GM23338 (cell line): Measurements from ENCODE around the gene CBLC. TPM values are rescaled to one million over a fixed set of nuclear protein-coding genes. Genes with fewer than 3 reads are reported as not detected.

Experiments
- ATAC-seq: fragments of 200-7000 bp; cut with Tn5 transposase; 3 replicates; pipeline ENCODE4 v1.9.1; 2020
- DNase-seq: peaks from one replicate; pipeline ENCODE4 v3.0.0-alpha.2; 2015; ENCODE audit warnings: low spot score
- H2AFZ ChIP-seq: fragments of 200-600 bp; sonication (generic); 2 replicates; pipeline ENCODE4 v1.8.0; 2016; ENCODE audit warnings: antibody characterized with exemption, mild to moderate bottlenecking, moderate library complexity
- H3F3A ChIP-seq: fragments of 200-600 bp; sonication (generic); replicated peaks from 2 replicates; pipeline ENCODE4 v1.8.0; 2017; ENCODE audit warnings: antibody characterized with exemption, mixed run types, low read depth
- H3K27ac ChIP-seq: fragments of 200-600 bp; sonication (generic); 2 replicates; pipeline ENCODE4 v1.6.1; 2016; ENCODE audit warnings: low read depth
- H3K27me3 ChIP-seq: fragments of 200-600 bp; sonication (generic); 2 replicates; pipeline ENCODE4 v1.8.0; 2016; ENCODE audit warnings: mild to moderate bottlenecking, mixed run types, moderate library complexity; ENCODE audit not compliant: insufficient read depth
- H3K36me3 ChIP-seq: fragments of 200-600 bp; sonication (generic); 2 replicates; pipeline ENCODE4 v1.8.0; 2016; ENCODE audit warnings: mild to moderate bottlenecking; ENCODE audit not compliant: insufficient read depth
- H3K4me1 ChIP-seq: fragments of 200-600 bp; sonication (generic); 2 replicates; pipeline ENCODE4 v1.8.0; 2016; ENCODE audit warnings: mild to moderate bottlenecking, moderate library complexity; ENCODE audit not compliant: insufficient read depth
- H3K4me2 ChIP-seq: fragments of 200-600 bp; sonication (generic); 2 replicates; pipeline ENCODE4 v1.7.1; 2017; ENCODE audit warnings: mixed run types
- H3K4me3 ChIP-seq: fragments of 200-600 bp; sonication (generic); 2 replicates; pipeline ENCODE4 v1.6.1; 2016; ENCODE audit warnings: mixed run types
- H3K79me2 ChIP-seq: fragments of 200-600 bp; sonication (generic); replicated peaks from 2 replicates; pipeline ENCODE4 v1.8.0; 2017; ENCODE audit warnings: mild to moderate bottlenecking; ENCODE audit not compliant: insufficient read depth
- H3K9me2 ChIP-seq: fragments of 200-600 bp; sonication (generic); 2 replicates; pipeline ENCODE4 v1.8.0; 2017; ENCODE audit not compliant: insufficient read depth
- H4K20me1 ChIP-seq: fragments of 200-600 bp; sonication (generic); replicated peaks from 2 replicates; pipeline ENCODE4 v1.8.0; 2017; ENCODE audit warnings: mild to moderate bottlenecking; ENCODE audit not compliant: insufficient read depth
- H3K27ac Mint-ChIP-seq: 2 replicates; pipeline ENCODE4 v1.8.0; 2020; ENCODE audit warnings: inconsistent platforms, mild to moderate bottlenecking, moderate library complexity, mixed read lengths
- H3K27me3 Mint-ChIP-seq: 3 replicates; pipeline ENCODE4 v1.8.0; 2022; ENCODE audit warnings: low read depth, mild to moderate bottlenecking, moderate library complexity, mixed read lengths, inconsistent platforms; ENCODE audit not compliant: insufficient read depth, poor library complexity
- H3K36me3 Mint-ChIP-seq: 3 replicates; pipeline ENCODE4 v1.8.0; 2021; ENCODE audit warnings: low read depth, mild to moderate bottlenecking, inconsistent platforms, moderate library complexity, mixed read lengths
- H3K4me1 Mint-ChIP-seq: 3 replicates; pipeline ENCODE4 v1.8.0; 2020; ENCODE audit warnings: mild to moderate bottlenecking, inconsistent platforms, mixed read lengths
- H3K4me3 Mint-ChIP-seq: 3 replicates; pipeline ENCODE4 v1.8.0; 2021; ENCODE audit warnings: moderate library complexity, mild to moderate bottlenecking, inconsistent platforms, mixed read lengths
- H3K9me3 Mint-ChIP-seq: 3 replicates; pipeline ENCODE4 v1.8.0; 2020; ENCODE audit warnings: moderate library complexity, mild to moderate bottlenecking, inconsistent platforms, mixed read lengths
- CTCF ChIP-seq, 2 experiments: fragments of 200-600 bp in 1 of 2; sonication (generic) in 1 of 2; conservative IDR thresholded peaks; 2 replicates each; pipeline versions ENCODE4 v1.5.1 to v1.6.1; 2016 to 2017; ENCODE audit warnings: antibody characterized with exemption in 2 of 2, low read depth in 2 of 2, mild to moderate bottlenecking in 2 of 2, moderate library complexity in 1 of 2
- ETS1 ChIP-seq: IDR thresholded peaks from 2 replicates; pipeline ENCODE4 v1.6.1; 2016; ENCODE audit warnings: antibody characterized with exemption
- EZH2 ChIP-seq: fragments of 200-600 bp; sonication (generic); IDR thresholded peaks from one replicate; pipeline ENCODE4 v1.8.0; 2017; ENCODE audit warnings: antibody characterized with exemption, mild to moderate bottlenecking, low read depth; ENCODE audit not compliant: unreplicated experiment
- JUNB ChIP-seq: IDR thresholded peaks from one replicate; pipeline ENCODE4 v1.6.1; 2016; ENCODE audit warnings: antibody characterized with exemption; ENCODE audit not compliant: unreplicated experiment
- NANOG ChIP-seq: IDR thresholded peaks from 2 replicates; pipeline ENCODE4 v1.6.1; 2016; ENCODE audit warnings: antibody characterized with exemption, borderline replicate concordance
- REST ChIP-seq: IDR thresholded peaks from one replicate; pipeline ENCODE4 v1.6.1; 2018; ENCODE audit warnings: antibody characterized with exemption; ENCODE audit not compliant: unreplicated experiment
- ZNF114 ChIP-seq: fragments of 250-450 bp; sonication (Bioruptor Pico); IDR thresholded peaks from 2 replicates; pipeline ENCODE4 v1.5.0; 2020; ENCODE audit warnings: mild to moderate bottlenecking, moderate library complexity
- polyA plus RNA-seq: library from polyadenylated mRNA; unstranded; fragments of >200 nt; fragmentation: Nextera tagmentation; extraction: Ambion mirVana; gene quantifications from 2 replicates; pipeline ENCODE4 v1.2.1, GENCODE V29; 2016
- total RNA-seq: library from RNA; depleted of rRNA; stranded (reverse); fragments of >200 nt; shearing (Covaris generic); gene quantifications from 2 replicates; pipeline ENCODE4 v1.2.3, GENCODE V29; 2014

CBLC gene
- total and polyA plus RNA-seq, 2 experiments from 2014 or later: 14.5 to 29.3 TPM

DNA sequence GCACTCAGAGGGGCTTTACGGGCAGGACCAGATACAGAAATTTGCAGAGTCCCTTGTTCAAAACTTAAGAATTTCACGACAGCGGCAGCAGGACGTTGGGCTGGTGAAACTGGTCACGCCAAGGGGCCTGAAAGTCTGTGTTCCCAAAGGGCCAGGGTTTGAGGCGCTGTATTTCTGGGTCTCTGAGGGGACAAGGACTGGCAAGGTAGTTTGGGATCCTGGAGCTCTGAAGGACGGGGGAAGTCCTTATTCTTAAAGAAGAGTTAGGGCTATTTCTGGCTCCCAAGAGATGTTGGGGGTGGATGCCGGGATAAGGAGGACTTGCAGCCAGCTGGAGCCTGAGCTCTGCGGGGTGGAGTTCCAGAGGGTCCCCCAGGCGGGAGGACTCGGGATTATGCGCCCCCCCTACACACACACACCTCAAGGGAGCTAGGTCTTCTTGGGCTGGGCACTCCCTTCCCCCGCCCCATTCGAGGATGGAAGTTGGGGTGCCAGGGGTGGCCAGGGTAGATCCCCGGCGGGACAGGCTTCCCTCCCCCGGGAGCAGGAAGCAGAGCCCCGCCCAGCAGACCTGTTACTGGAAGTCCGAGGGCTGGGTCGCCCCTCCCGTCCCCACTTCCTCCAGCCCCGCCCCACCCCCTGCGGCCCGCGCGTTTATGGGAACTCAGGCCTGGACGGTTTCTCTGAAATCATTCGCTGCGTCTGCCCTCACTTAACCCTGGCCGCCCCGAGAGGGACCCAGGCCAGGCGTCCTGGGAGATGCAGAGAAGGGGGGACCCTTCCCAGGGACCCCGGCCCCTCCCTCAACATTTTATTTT lies 23.5 kb upstream of the CBLC start (continued):
- TF ChIP-seq REST: no peak
- TF ChIP-seq ZNF114 (CRISPR knock-in tag): no peak

DNA sequence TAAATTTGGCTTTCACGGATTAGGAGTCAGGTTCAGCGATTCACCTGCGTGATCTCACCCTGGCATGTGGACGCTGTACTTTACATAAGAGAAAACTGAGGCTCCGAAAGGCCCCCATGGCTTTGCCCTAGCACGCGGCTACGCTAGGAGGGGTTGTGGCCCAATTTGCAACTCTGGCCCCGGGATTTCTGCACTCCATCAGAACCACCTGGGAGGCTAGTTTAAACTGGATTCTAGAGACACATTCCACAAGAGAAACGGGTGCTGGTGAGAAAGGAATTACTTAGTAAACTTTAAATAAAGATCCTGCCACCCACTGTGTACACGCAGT lies 23.0 kb upstream of the CBLC start:
- no peak overlapping the region for H3K27ac ChIP-seq

More for the DNA sequence above, 23.0 kb upstream of the CBLC start:
- DNase-seq (peak; percentile 43), ATAC-seq (no peak)
- H2AFZ ChIP-seq: peak overlapping the region; percentile 96
- Mint-ChIP-seq H3K36me3 (no peaks in the 10 kb centered on the region), H3K27ac (no peak overlapping the region), H3K27me3 (peaks cover 82% of the 10 kb centered on the region), H3K4me1 (peaks cover 32% of the 10 kb centered on the region), H3K9me3 (no peaks in the 10 kb centered on the region; the same call in 2 of the 3 replicates), H3K4me3 (peak overlapping the region; percentile 72)
- no peaks in the 10 kb centered on the region for H4K20me1 ChIP-seq
- H3K27me3 ChIP-seq: peaks cover 88% of the 10 kb centered on the region
- H3K4me2 ChIP-seq: peak overlapping the region; percentile 94
- H3K36me3 ChIP-seq: no peaks in the 10 kb centered on the region
- H3K4me3 ChIP-seq: peak overlapping the region; percentile 72
- peaks cover 16% of the 10 kb centered on the region; the same call in 1 of the 2 replicates for H3F3A ChIP-seq
- no peaks in the 10 kb centered on the region for H3K79me2 ChIP-seq
- TF ChIP-seq CTCF (conservative IDR thresholded peaks at IDR 0.05; ENCODE audit: low read depth in 2 of 2) (no peak), EZH2 (peak; percentile 10), NANOG (no peak), ETS1 (no peak), JUNB (no peak)
- H3K4me1 ChIP-seq: peaks cover 33% of the 10 kb centered on the region
- no peaks in the 10 kb centered on the region for H3K9me2 ChIP-seq
